ENCODE results near the gene FBRS. TPM values are rescaled to one million over a fixed set of nuclear protein-coding genes. Genes with fewer than 3 reads are reported as not detected.

The FBRS gene
- total and polyA plus RNA-seq, 4 donors: 11.5 to 69.0 (median 46.0) TPM

DNA sequence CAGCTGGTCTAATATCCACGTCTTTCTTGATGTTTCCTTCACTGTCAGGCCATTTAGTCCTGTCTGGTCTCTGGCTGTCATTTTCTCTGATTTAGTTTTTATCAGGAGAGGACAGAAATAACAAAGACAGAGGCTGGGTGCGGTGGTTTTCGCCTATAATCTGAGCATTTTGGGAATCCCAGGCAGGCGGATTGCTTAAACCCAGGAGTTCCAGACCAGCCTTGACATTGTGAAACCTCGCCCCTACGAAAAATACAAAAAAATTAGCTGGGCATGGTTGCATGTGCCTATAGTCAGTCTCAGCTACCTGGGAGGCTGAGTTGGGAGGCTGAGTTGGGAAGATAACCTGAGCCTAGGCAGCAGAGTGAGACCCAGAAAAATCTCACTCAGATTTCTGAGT lies 47.8 kb downstream of the FBRS start:
- Histone ChIP-seq H3K36me3 (ENCODE audit: control insufficient read depth, insufficient read depth, low read length) (peaks cover 93% of the 10 kb centered on the region), H3K27ac (ENCODE audit: low read depth, low read length) (no peak overlapping the region), H3K4me1 (ENCODE audit: control insufficient read depth, insufficient read depth, low read length) (no peaks in the 10 kb centered on the region), H3K27me3 (ENCODE audit: control insufficient read depth, insufficient read depth, low read length) (no peaks in the 10 kb centered on the region), H3K9me3 (ENCODE audit: control insufficient read depth, insufficient read depth, low read length) (no peaks in the 10 kb centered on the region), H3K4me3 (ENCODE audit: low read depth, low read length) (no peak overlapping the region)
- no peak for DNase-seq (ENCODE audit: low read depth in 4 of 6, low spot score in 6 of 6)
- 95% methylated on average over 6 of the region's 6 CpGs for WGBS (ENCODE audit: insufficient coverage)

DNA sequence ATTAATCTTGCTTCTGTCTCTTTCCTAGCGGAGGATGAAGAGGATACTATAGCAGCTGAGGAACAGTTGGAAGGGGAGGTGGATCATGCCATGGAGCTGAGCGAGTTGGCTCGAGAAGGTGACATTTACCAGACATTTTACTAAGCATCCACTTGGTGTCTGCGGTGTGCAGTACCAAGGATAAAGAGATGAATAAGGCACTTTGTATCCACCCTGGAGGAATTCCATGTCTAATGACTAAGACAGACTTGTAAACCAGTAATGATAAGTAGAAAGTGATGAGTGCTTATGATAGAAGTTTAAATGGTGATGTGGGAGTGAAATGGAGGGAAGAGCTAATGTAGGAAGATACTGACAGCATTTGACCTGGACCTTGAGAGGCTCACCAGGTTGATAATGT lies 52.7 kb downstream of the FBRS start:
- Histone ChIP-seq H3K27me3 (ENCODE audit: control insufficient read depth, insufficient read depth, low read length) (no peaks in the 10 kb centered on the region), H3K27ac (ENCODE audit: low read depth, low read length) (no peak overlapping the region), H3K4me1 (ENCODE audit: control insufficient read depth, insufficient read depth, low read length) (no peaks in the 10 kb centered on the region), H3K9me3 (ENCODE audit: control insufficient read depth, insufficient read depth, low read length) (no peaks in the 10 kb centered on the region), H3K36me3 (ENCODE audit: control insufficient read depth, insufficient read depth, low read length) (peaks cover 90% of the 10 kb centered on the region), H3K4me3 (ENCODE audit: low read depth, low read length) (no peak overlapping the region)
- 90% methylated on average over 2 of the region's 4 CpGs for WGBS (ENCODE audit: insufficient coverage)
- no peak for DNase-seq (ENCODE audit: low read depth in 4 of 6, low spot score in 6 of 6)

DNA sequence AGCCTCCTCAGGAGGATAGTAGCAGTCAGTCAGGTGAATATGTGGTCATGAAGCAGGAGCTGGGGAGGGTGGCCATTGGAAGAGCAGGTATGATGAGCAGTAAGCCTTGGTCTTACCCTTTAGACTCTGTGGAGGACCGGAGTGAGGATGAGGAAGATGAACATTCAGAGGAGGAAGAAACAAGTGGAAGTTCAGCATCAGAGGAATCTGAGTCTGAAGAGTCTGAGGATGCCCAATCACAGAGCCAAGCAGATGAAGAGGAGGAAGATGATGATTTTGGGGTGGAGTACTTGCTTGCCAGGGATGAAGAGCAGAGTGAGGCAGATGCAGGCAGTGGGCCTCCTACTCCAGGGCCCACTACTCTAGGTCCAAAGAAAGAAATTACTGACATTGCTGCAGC lies 53.5 kb downstream of the FBRS start:
- Histone ChIP-seq H3K27ac (ENCODE audit: low read depth, low read length) (no peak overlapping the region), H3K36me3 (ENCODE audit: control insufficient read depth, insufficient read depth, low read length) (peaks cover 93% of the 10 kb centered on the region), H3K27me3 (ENCODE audit: control insufficient read depth, insufficient read depth, low read length) (no peaks in the 10 kb centered on the region), H3K9me3 (ENCODE audit: control insufficient read depth, insufficient read depth, low read length) (no peaks in the 10 kb centered on the region), H3K4me3 (ENCODE audit: low read depth, low read length) (no peak overlapping the region), H3K4me1 (ENCODE audit: control insufficient read depth, insufficient read depth, low read length) (no peaks in the 10 kb centered on the region)
- 93% methylated on average over 1 of the region's 1 CpG for WGBS (ENCODE audit: insufficient coverage)
- no peak for DNase-seq (ENCODE audit: low read depth in 4 of 6, low spot score in 6 of 6)

DNA sequence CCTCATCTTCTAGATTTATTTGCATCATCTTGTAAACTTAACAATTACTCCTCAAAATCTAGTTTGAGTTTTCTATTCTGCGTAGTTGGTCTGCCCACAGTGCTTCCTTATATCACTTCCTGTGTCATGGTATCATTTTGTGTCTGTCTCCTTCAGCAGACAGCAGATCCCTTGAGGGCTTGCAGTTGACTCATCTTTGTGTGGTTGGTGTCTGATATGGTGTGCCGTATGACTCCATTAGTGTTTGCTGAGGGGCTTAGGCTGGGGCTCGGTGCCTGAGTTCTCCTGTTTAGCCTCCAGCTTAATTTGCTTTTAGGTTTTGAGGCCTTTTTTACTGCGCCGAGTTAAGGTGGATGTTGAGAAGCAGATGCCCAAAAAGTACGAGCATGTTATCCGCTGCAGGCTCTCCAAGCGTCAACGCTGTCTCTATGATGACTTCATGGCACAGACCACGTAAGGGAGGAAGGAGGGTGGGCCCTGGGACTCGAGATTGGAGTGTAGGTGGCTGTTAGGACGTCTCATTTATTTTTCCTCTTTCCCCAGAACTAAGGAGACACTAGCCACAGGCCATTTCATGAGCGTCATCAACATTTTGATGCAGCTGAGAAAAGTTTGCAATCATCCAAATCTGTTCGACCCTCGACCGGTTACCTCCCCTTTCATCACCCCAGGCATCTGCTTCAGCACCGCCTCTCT lies 57.7 kb downstream of the FBRS start:
- Histone ChIP-seq H3K36me3 (ENCODE audit: control insufficient read depth, insufficient read depth, low read length) (peaks cover 87% of the 10 kb centered on the region), H3K9me3 (ENCODE audit: control insufficient read depth, insufficient read depth, low read length) (no peaks in the 10 kb centered on the region), H3K4me1 (ENCODE audit: control insufficient read depth, insufficient read depth, low read length) (no peaks in the 10 kb centered on the region), H3K27ac (ENCODE audit: low read depth, low read length) (no peak overlapping the region), H3K4me3 (ENCODE audit: low read depth, low read length) (no peak overlapping the region), H3K27me3 (ENCODE audit: control insufficient read depth, insufficient read depth, low read length) (no peaks in the 10 kb centered on the region)
- WGBS (ENCODE audit: insufficient coverage): 96% methylated on average over 10 of the region's 17 CpGs
- no peak for DNase-seq (ENCODE audit: low read depth in 4 of 6, low spot score in 6 of 6)

DNA sequence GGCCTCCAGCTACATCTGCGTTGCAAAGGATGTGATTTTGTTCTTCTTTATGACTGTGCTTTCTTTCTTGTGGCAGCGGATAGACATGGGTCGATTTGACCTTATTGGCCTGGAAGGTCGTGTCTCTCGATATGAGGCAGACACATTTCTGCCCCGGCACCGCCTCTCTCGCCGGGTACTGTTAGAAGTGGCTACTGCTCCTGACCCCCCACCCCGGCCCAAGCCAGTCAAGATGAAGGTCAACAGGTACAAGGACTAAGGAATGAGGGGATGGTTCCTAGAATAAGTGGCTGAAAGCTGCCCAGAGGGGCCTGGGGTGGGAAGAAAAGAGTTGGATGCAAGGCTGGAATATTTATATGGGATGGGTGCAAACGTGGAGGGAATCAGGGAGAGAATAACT lies 61.9 kb downstream of the FBRS start:
- Histone ChIP-seq H3K4me1 (ENCODE audit: control insufficient read depth, insufficient read depth, low read length) (peaks cover 3% of the 10 kb centered on the region), H3K36me3 (ENCODE audit: control insufficient read depth, insufficient read depth, low read length) (peaks cover 89% of the 10 kb centered on the region), H3K4me3 (ENCODE audit: low read depth, low read length) (no peak overlapping the region), H3K27ac (ENCODE audit: low read depth, low read length) (no peak overlapping the region), H3K27me3 (ENCODE audit: control insufficient read depth, insufficient read depth, low read length) (no peaks in the 10 kb centered on the region), H3K9me3 (ENCODE audit: control insufficient read depth, insufficient read depth, low read length) (no peaks in the 10 kb centered on the region)
- no peak for DNase-seq (ENCODE audit: low read depth in 4 of 6, low spot score in 6 of 6)
- WGBS (ENCODE audit: insufficient coverage): 96% methylated on average over 9 of the region's 11 CpGs

Small RNA genes within 50 kb of the gene (small RNA-seq; reads per million reads assigned to genes)
- gene AC093249.1 (ENCODE audit: low replicate concordance) (not detected), gene RNU6-1043P (ENCODE audit: low replicate concordance) (not detected), gene RNU6-416P (ENCODE audit: low replicate concordance) (not detected), gene SNORA30 (ENCODE audit: low replicate concordance) (1.6 reads per million, percentile 87 among the genes with 10 or more reads in this experiment)

Other genes with a start within 250 kb of the FBRS start
- 10 to 100 TPM; 18.1 to 23.0 TPM for gene DCTPP1, start 228.4 kb upstream of the FBRS start, total RNA-seq
- gene DCTPP1, start 228.4 kb upstream of the FBRS start, polyA plus RNA-seq (ENCODE audit: insufficient read length in 2 of 2): 10 to 100 TPM; 47.6 to 49.5 TPM
- 10 to 100 TPM in 1 of 2 donors, 1 to 10 TPM in 1; 6.8 to 14.2 TPM for gene SEPHS2, start 212.6 kb upstream of the FBRS start, total RNA-seq
- gene SEPHS2, start 212.6 kb upstream of the FBRS start, polyA plus RNA-seq (ENCODE audit: insufficient read length in 2 of 2): 10 to 100 TPM; 33.8 to 37.1 TPM
- 1 to 10 TPM; 1.2 to 4.9 TPM for gene ITGAL, start 185.7 kb upstream of the FBRS start, total RNA-seq
- 1 to 10 TPM; 2.5 to 4.8 TPM for gene ITGAL, start 185.7 kb upstream of the FBRS start, polyA plus RNA-seq (ENCODE audit: insufficient read length in 2 of 2)
- 10 to 100 TPM; 11.2 to 37.4 TPM for gene ZNF768, start 131.9 kb upstream of the FBRS start, total RNA-seq
- gene ZNF768, start 131.9 kb upstream of the FBRS start, polyA plus RNA-seq (ENCODE audit: insufficient read length in 2 of 2): 10 to 100 TPM; 54.3 to 55.7 TPM
- 10 to 100 TPM in 1 of 2 donors, 1 to 10 TPM in 1; 8.8 to 13.1 TPM for gene ZNF747, start 123.6 kb upstream of the FBRS start, total RNA-seq
- 10 to 100 TPM in 1 of 2 donors, 1 to 10 TPM in 1; 9.2 to 10.6 TPM for gene ZNF747, start 123.6 kb upstream of the FBRS start, polyA plus RNA-seq (ENCODE audit: insufficient read length in 2 of 2)
- gene ZNF764, start 100.1 kb upstream of the FBRS start, total RNA-seq: 10 to 100 TPM in 1 of 2 donors, 1 to 10 TPM in 1; 5.6 to 10.7 TPM
- gene ZNF764, start 100.1 kb upstream of the FBRS start, polyA plus RNA-seq (ENCODE audit: insufficient read length in 2 of 2): 10 to 100 TPM in 1 of 2 donors, 1 to 10 TPM in 1; 9.7 to 15.5 TPM
- 10 to 100 TPM in 1 of 2 donors, 1 to 10 TPM in 1; 4.5 to 21.3 TPM for gene ZNF688, start 86.7 kb upstream of the FBRS start, total RNA-seq
- gene ZNF688, start 86.7 kb upstream of the FBRS start, polyA plus RNA-seq (ENCODE audit: insufficient read length in 2 of 2): 10 to 100 TPM; 20.4 to 23.0 TPM
- 10 to 100 TPM; 12.5 to 18.2 TPM for gene ZNF785, start 72.7 kb upstream of the FBRS start, total RNA-seq
- 10 to 100 TPM; 20.8 to 37.7 TPM for gene ZNF785, start 72.7 kb upstream of the FBRS start, polyA plus RNA-seq (ENCODE audit: insufficient read length in 2 of 2)
- gene ZNF689, start 48.0 kb upstream of the FBRS start, total RNA-seq: 10 to 100 TPM in 1 of 2 donors, 1 to 10 TPM in 1; 6.5 to 10.0 TPM
- gene ZNF689, start 48.0 kb upstream of the FBRS start, polyA plus RNA-seq (ENCODE audit: insufficient read length in 2 of 2): 10 to 100 TPM; 15.1 to 15.7 TPM
- gene PRR14, start 7.5 kb upstream of the FBRS start, total RNA-seq: 10 to 100 TPM in 1 of 2 donors, 1 to 10 TPM in 1; 6.3 to 19.8 TPM
- 10 to 100 TPM; 60.2 to 65.1 TPM for gene PRR14, start 7.5 kb upstream of the FBRS start, polyA plus RNA-seq (ENCODE audit: insufficient read length in 2 of 2)
- gene SRCAP, start 40.7 kb downstream of the FBRS start, total RNA-seq: 10 to 100 TPM; 15.2 to 19.6 TPM
- 10 to 100 TPM; 47.2 to 48.6 TPM for gene SRCAP, start 40.7 kb downstream of the FBRS start, polyA plus RNA-seq (ENCODE audit: insufficient read length in 2 of 2)
- gene PHKG2, start 90.0 kb downstream of the FBRS start, total RNA-seq: 10 to 100 TPM; 16.2 to 24.4 TPM
- gene PHKG2, start 90.0 kb downstream of the FBRS start, polyA plus RNA-seq (ENCODE audit: insufficient read length in 2 of 2): 10 to 100 TPM; 41.2 to 53.9 TPM
- 10 to 100 TPM in 1 of 2 donors, 1 to 10 TPM in 1; 3.3 to 11.2 TPM for gene CFAP119, start 103.6 kb downstream of the FBRS start, total RNA-seq
- gene CFAP119, start 103.6 kb downstream of the FBRS start, polyA plus RNA-seq (ENCODE audit: insufficient read length in 2 of 2): 10 to 100 TPM; 16.0 to 19.1 TPM
- gene RNF40, start 103.9 kb downstream of the FBRS start, total RNA-seq: 100 to 1,000 TPM in 1 of 2 donors, 10 to 100 TPM in 1; 70.7 to 101 TPM
- 100 to 1,000 TPM; 128 to 132 TPM for gene RNF40, start 103.9 kb downstream of the FBRS start, polyA plus RNA-seq (ENCODE audit: insufficient read length in 2 of 2)
- gene ZNF629, start 128.8 kb downstream of the FBRS start, total RNA-seq: 10 to 100 TPM in 1 of 2 donors, 1 to 10 TPM in 1; 7.8 to 24.2 TPM
- gene ZNF629, start 128.8 kb downstream of the FBRS start, polyA plus RNA-seq (ENCODE audit: insufficient read length in 2 of 2): 10 to 100 TPM; 26.5 to 27.4 TPM
- 10 to 100 TPM; 27.0 to 71.7 TPM for gene BCL7C, start 235.6 kb downstream of the FBRS start, total RNA-seq
- 10 to 100 TPM; 39.7 to 48.2 TPM for gene BCL7C, start 235.6 kb downstream of the FBRS start, polyA plus RNA-seq (ENCODE audit: insufficient read length in 2 of 2)
- 1 to 10 TPM in 1 of 2 donors, under 1 TPM in 1; 0.79 to 2.1 TPM for gene CTF1, start 238.2 kb downstream of the FBRS start, total RNA-seq
- 1 to 10 TPM; 4.0 to 6.1 TPM for gene CTF1, start 238.2 kb downstream of the FBRS start, polyA plus RNA-seq (ENCODE audit: insufficient read length in 2 of 2)

Measured in spinal cord (tissue), 10 donors.